Stomach (tissue), 9 donors: ENCODE results near the gene CRYL1. TPM values are rescaled to one million over a fixed set of nuclear protein-coding genes. Genes with fewer than 3 reads are reported as not detected.

Experiments used
- DNase-seq, 2 donors: peaks; one replicate each; pipeline versions ENCODE4 v3.0.0 to v3.0.0-alpha.2; 2013 to 2019
- H3K27ac ChIP-seq, 5 donors: fragments of 200-600 bp in 4 of 5; sonication (generic) in 4 of 5; one replicate each; pipeline ENCODE4 v1.5.1; 2013 to 2019; ENCODE audit warnings: mild to moderate bottlenecking in 1 of 5, moderate library complexity in 1 of 5
- H3K27me3 ChIP-seq, 3 donors: fragments of 200-600 bp; sonication (generic); one replicate each; pipeline ENCODE4 v1.5.1; 2017 to 2019; ENCODE audit warnings: mixed run types in 1 of 3
- H3K36me3 ChIP-seq, 4 donors: fragments of 200-600 bp; sonication (generic); 1 replicate in 3 of 4; 2 replicates in 1 of 4; pipeline ENCODE4 v1.5.1; 2016 to 2019
- H3K4me1 ChIP-seq, 4 donors: fragments of 200-600 bp; sonication (generic); one replicate each; pipeline ENCODE4 v1.5.1; 2016 to 2019
- H3K4me3 ChIP-seq, 4 donors: fragments of 200-600 bp; sonication (generic) in 3 of 4; one replicate each; pipeline ENCODE4 v1.5.1; 2016 to 2019; ENCODE audit warnings: mild to moderate bottlenecking in 1 of 4
- H3K9me3 ChIP-seq, 4 donors: fragments of 200-600 bp; sonication (generic); one replicate each; pipeline ENCODE4 v1.5.1; 2016 to 2019
- EP300 ChIP-seq: sonication (generic); formaldehyde crosslinking; IDR thresholded peaks from one replicate; pipeline ENCODE4 v1.6.1; 2017; ENCODE audit warnings: antibody characterized with exemption
- POLR2A ChIP-seq, 4 donors: fragments of 450-650 bp; IDR thresholded peaks; one replicate each; pipeline ENCODE4 v1.6.1; 2016; ENCODE audit warnings: antibody characterized with exemption in 4 of 4, control low read depth in 2 of 4, mild to moderate bottlenecking in 1 of 4, moderate library complexity in 1 of 4
- POLR2AphosphoS5 ChIP-seq, 3 donors: sonication (generic); formaldehyde crosslinking; IDR thresholded peaks; one replicate each; pipeline ENCODE4 v1.6.1; 2016; ENCODE audit warnings: antibody characterized with exemption in 3 of 3
- WGBS, 5 donors: extraction: QIAGEN DNeasy Blood & Tissue Kit in 3 of 5; methylation state at CpG; one replicate each; pipeline versions ENCODE4 v1.1.5 to v1.1.7; 2013 to 2018; 5-methylcytosine and 5-hydroxymethylcytosine counted together
- intact Hi-C: fragments of 100-400 bp; cut with DNase I; formaldehyde crosslinking; loops from one replicate; pipeline ENCODE4 v1.15.1; 2023; ENCODE audit warnings: low total_unique reads
- polyA plus RNA-seq, 3 donors: library from polyadenylated mRNA; stranded (reverse); fragments of 200-250 nt; gene quantifications; one replicate each; pipeline ENCODE4 v1.2.3, GENCODE V29; 2013
- total RNA-seq, 5 donors: library from RNA; depleted of rRNA; stranded (reverse); fragments of >200 nt; gene quantifications; one replicate each; pipeline versions ENCODE4 v1.1.0 to v1.2.3, GENCODE V29; 2014 to 2016
- TF ChIP-seq, protein P1 (sequence below), 7 experiments: fragments of 450-650 bp in 4 of 7; fragments of 200-600 bp in 3 of 7; sonication (generic) in 3 of 7; IDR thresholded peaks; one replicate each; pipeline ENCODE4 v1.5.1; 2016 to 2019; ENCODE audit warnings: antibody characterized with exemption in 7 of 7, control low read depth in 2 of 7, mild to moderate bottlenecking in 1 of 7
- donor health status: healthy with polysubstance abuse.
- donor health status: Bipolar disorder and iron deficiency.
- donor health status: healthy.

Gene CRYL1
- total and polyA plus RNA-seq, 8 donors: 11.6 to 112 (median 38.0) TPM

DNA sequence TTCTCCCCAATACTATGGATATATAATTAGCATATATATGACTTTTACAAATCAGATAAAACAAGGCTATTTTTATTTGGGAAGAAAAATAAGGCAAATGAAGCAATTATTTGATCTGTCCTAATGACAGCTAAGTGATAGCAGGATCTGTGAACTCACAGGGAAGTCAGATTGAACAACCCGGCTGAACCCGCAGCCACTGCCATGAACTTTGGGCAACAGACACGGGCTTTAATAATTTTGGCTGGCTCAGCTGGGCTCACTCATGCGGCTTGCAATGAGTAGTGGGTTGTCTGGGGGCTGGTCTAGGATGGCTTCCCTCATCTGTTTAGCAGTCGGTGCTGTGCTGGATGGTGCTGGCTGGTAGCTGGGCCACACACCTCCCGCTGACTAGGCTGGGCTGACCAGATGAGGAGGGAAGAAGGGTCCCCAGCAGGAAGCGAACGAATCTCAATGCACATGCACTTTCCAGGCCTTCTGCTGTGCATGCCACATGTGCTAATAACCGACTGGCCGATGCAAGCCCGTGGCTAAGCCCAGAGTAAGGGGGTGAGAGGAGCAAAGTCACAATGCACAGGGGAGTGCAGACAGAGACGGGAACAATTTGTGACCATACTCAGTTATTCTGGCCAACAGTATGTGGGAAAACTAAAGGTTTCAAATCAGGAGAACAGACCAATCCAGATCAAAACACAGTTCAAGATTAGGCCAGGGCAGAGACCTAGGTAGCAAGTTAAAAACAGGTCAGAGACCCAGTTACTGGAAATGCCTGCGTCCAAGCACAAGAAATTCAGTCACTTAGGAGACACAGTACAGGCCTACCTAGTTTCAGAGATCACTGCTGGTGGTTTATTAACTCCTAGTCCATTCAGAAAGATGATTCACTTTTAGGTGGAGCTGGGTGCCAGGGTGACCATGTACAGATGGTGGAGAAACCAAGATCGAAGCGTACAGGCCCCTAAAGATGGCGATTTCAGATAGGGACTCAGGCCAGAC is 22.3 kb downstream of the CRYL1 start:
- Histone ChIP-seq H3K36me3 (peaks cover 0 to 29% (median 16%) of the 10 kb centered on the region in 4 donors), H3K4me1 (no peaks in the 10 kb centered on the region), H3K27me3 (no peaks in the 10 kb centered on the region), H3K27ac (no peak overlapping the region), H3K9me3 (no peaks in the 10 kb centered on the region), H3K4me3 (no peak overlapping the region)
- no peak for DNase-seq
- WGBS, 5 donors: 94 to 96% (median 95%) methylated on average over 16 of the region's 16 CpGs
- intact Hi-C loops: no loop called here
- TF ChIP-seq POLR2A (IDR thresholded peaks at IDR 0.05): no peak
- no peak for TF ChIP-seq POLR2AphosphoS5 (IDR thresholded peaks at IDR 0.05)
- TF ChIP-seq, protein P1, sequence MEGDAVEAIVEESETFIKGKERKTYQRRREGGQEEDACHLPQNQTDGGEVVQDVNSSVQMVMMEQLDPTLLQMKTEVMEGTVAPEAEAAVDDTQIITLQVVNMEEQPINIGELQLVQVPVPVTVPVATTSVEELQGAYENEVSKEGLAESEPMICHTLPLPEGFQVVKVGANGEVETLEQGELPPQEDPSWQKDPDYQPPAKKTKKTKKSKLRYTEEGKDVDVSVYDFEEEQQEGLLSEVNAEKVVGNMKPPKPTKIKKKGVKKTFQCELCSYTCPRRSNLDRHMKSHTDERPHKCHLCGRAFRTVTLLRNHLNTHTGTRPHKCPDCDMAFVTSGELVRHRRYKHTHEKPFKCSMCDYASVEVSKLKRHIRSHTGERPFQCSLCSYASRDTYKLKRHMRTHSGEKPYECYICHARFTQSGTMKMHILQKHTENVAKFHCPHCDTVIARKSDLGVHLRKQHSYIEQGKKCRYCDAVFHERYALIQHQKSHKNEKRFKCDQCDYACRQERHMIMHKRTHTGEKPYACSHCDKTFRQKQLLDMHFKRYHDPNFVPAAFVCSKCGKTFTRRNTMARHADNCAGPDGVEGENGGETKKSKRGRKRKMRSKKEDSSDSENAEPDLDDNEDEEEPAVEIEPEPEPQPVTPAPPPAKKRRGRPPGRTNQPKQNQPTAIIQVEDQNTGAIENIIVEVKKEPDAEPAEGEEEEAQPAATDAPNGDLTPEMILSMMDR (IDR thresholded peaks at IDR 0.05): no peak
- no peak for TF ChIP-seq EP300

- intact Hi-C loops: no loop called here
- 59 to 68% (median 64%) methylated on average over 4 of the region's 4 CpGs for WGBS, 5 donors
These were observed 24.1 kb downstream of the CRYL1 start for GRCh38 chr13:20501592-20501991.

GRCh38 chr13:20501120-20501519 is 24.5 kb downstream of the CRYL1 start:
- DNase-seq: no peak
- WGBS, 5 donors: 88 to 98% (median 94%) methylated on average over 2 of the region's 2 CpGs
- no peak overlapping the region for H3K4me3 ChIP-seq
- H3K27me3 ChIP-seq: no peaks in the 10 kb centered on the region
- no peaks in the 10 kb centered on the region for H3K4me1 ChIP-seq
- intact Hi-C loops: no loop called here
- TF ChIP-seq POLR2AphosphoS5 (IDR thresholded peaks at IDR 0.05): no peak
- no peak for TF ChIP-seq EP300
- no peak for TF ChIP-seq POLR2A (IDR thresholded peaks at IDR 0.05)
- TF ChIP-seq, protein P1 (IDR thresholded peaks at IDR 0.05): no peak
- no peaks in the 10 kb centered on the region for H3K9me3 ChIP-seq
- H3K27ac ChIP-seq: no peak overlapping the region
- peaks cover 0 to 14% (median 2%) of the 10 kb centered on the region in 4 donors for H3K36me3 ChIP-seq

More at GRCh38 chr13:20501592-20501991, 24.1 kb downstream of the CRYL1 start:
- no peak for DNase-seq
- H3K4me1 ChIP-seq: no peaks in the 10 kb centered on the region
- no peaks in the 10 kb centered on the region for H3K27me3 ChIP-seq
- TF ChIP-seq, protein P1 (IDR thresholded peaks at IDR 0.05): no peak
- TF ChIP-seq EP300: no peak
- TF ChIP-seq POLR2AphosphoS5 (IDR thresholded peaks at IDR 0.05): no peak
- no peak for TF ChIP-seq POLR2A (IDR thresholded peaks at IDR 0.05)
- peaks cover 0 to 18% (median 3%) of the 10 kb centered on the region in 4 donors for H3K36me3 ChIP-seq
- no peak overlapping the region for H3K27ac ChIP-seq
- H3K9me3 ChIP-seq: no peaks in the 10 kb centered on the region
- H3K4me3 ChIP-seq: no peak overlapping the region

DNA sequence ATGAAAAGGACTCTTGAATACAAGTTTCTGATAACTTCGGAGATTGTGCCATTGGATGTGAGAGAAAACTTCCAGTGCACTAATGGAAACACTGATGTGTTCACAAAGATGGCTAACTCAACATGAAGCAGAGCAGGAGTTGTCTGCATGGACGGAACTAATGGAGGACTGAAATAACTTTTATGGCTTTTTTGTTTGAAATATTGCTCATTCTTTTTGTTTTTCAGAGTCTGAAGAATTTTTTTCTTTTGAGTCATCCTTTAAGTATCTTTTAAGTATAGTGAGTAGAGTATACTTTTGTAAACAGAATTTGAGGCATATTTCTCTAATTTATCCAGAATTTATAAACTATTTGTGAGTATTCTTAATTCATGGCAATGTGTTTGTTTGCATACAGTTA is 25.7 kb downstream of the CRYL1 start:
- H3K9me3 ChIP-seq: no peaks in the 10 kb centered on the region
- H3K4me1 ChIP-seq: peaks cover 0 to 11% (median 7%) of the 10 kb centered on the region in 4 donors
- 88 to 92% (median 90%) methylated on average over 2 of the region's 2 CpGs for WGBS, 5 donors
- TF ChIP-seq, protein P1 (IDR thresholded peaks at IDR 0.05): no peak
- TF ChIP-seq POLR2AphosphoS5 (IDR thresholded peaks at IDR 0.05): no peak
- TF ChIP-seq POLR2A (IDR thresholded peaks at IDR 0.05): no peak
- TF ChIP-seq EP300: no peak
- DNase-seq: no peak
- H3K4me3 ChIP-seq: no peak overlapping the region
- intact Hi-C loops: loop anchor here (10.0 kb wide), 1 partner anchor 425 kb away; no protein-coding TSS in a partner anchor
- H3K27me3 ChIP-seq: no peaks in the 10 kb centered on the region
- no peak overlapping the region for H3K27ac ChIP-seq
- peaks cover 0 to 13% (median 2%) of the 10 kb centered on the region in 4 donors for H3K36me3 ChIP-seq
